PC-9 (cell line): ENCODE results near the gene INHBE.

Experiments used
- CTCF ChIP-seq: fragments of 200-600 bp; sonication (generic); conservative IDR thresholded peaks from 2 replicates; pipeline ENCODE4 v1.6.1; 2017; ENCODE audit warnings: mixed run types, antibody characterized with exemption, mild to moderate bottlenecking, moderate library complexity
- EZH2 ChIP-seq: fragments of 200-600 bp; sonication (generic); IDR thresholded peaks from 2 replicates; pipeline ENCODE4 v1.8.0; 2017; ENCODE audit warnings: antibody characterized with exemption, low read depth

GRCh38 chr12:57462251-57462911, 7.3 kb downstream of the INHBE start:
- TF ChIP-seq CTCF: peak; percentile 92
- no peak for TF ChIP-seq EZH2
